GM21825 (cell line): ENCODE results near the gene NOX5.
"Not testable (repeated sequence)": the region's sequence is repeated elsewhere in the genome, so short reads cannot be mapped to it uniquely, and the experiment has no call there.

Experiments
- ATAC-seq: cut with Tn5 transposase; IDR thresholded peaks from one replicate; pipeline ENCODE4 v1.9.1; 2021; ENCODE audit warnings: mild to moderate bottlenecking, moderate library complexity; ENCODE audit not compliant: unreplicated experiment

Gene NOX5, protein sequence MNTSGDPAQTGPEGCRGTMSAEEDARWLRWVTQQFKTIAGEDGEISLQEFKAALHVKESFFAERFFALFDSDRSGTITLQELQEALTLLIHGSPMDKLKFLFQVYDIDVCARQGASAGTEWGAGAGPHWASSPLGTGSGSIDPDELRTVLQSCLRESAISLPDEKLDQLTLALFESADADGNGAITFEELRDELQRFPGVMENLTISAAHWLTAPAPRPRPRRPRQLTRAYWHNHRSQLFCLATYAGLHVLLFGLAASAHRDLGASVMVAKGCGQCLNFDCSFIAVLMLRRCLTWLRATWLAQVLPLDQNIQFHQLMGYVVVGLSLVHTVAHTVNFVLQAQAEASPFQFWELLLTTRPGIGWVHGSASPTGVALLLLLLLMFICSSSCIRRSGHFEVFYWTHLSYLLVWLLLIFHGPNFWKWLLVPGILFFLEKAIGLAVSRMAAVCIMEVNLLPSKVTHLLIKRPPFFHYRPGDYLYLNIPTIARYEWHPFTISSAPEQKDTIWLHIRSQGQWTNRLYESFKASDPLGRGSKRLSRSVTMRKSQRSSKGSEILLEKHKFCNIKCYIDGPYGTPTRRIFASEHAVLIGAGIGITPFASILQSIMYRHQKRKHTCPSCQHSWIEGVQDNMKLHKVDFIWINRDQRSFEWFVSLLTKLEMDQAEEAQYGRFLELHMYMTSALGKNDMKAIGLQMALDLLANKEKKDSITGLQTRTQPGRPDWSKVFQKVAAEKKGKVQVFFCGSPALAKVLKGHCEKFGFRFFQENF

DNA sequence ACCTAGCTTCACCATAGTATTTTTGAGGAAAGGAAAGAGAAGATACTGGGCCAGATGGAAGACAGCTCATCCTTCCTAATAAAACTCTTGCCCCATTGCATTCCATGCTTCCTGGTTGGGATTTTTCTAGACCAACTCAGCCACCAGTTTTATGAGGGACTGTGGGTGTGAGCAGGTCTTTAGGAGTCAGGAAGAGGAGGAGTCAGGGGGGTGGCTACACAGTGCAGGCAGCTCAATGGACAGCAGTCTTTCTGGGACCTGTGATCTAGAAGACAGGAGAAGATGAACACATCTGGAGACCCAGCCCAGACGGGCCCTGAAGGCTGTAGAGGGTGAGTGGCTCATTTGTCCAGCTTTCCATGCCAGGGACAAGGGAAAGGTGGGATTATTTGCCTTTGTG, at the start of gene NOX5:
NOX5 (plus strand) TSS at position 242 of the 400 bp plus-strand sequence; CDS start at position 283, 41 bp downstream.
- no peak for ATAC-seq

DNA sequence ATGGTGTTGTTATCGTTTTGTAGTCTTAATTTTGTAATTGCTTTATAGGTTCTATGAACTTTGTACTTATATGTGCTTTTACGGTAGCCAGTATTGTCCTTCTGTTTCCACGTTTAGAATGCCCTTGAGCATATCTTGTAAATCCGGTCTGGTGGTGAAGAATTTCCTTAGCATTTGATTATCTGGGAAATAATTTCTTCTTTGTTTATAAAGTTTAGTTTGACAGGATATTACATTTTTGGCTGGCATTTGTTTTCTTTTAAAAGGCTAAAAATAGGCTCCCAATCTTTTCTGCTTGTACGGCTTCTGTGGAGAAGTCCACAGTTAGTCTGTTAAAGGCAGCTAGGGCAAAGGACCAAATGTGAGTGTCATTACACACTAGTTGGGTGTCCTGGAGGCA, 47.5 kb upstream of the NOX5 start:
- no peak for ATAC-seq

DNA sequence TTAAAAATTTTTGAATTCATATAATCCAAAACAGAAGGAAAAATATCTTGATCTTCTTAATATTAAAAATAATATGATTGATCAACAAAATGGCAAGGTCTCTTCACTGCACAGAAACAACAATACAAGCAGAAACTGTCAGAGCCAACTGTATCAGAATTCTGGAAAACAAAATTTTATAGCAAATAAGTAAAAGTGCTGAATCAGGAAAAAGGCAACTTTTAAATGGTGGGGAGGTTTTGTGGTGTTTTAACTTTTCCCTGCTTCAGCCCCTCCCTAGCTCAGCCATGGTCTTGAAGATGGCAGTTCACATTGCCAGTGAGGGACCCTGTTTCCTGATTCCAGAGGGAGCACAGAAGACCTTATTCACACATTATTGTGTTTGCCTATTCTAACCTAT, 46.5 kb upstream of the NOX5 start:
- ATAC-seq, result no peak

DNA sequence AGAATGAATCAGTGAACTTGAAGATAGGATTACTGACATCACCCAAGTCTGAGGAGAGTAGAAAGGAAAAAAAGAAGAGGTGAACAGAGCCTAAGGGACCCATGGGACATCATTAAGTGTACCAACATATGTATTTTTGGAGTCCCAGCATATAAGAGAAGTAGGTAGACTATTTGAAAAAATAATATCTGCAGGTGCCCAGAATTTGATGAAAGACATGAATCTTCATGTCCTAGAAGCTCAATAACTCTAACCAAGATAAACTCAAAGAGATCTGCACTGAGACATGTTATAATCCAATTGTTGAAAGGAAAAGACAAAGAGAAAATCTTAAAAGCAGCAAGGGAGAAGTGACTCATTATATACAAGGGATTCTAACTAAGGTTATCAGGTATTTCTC, 45.2 kb upstream of the NOX5 start:
- ATAC-seq, result no peak

DNA sequence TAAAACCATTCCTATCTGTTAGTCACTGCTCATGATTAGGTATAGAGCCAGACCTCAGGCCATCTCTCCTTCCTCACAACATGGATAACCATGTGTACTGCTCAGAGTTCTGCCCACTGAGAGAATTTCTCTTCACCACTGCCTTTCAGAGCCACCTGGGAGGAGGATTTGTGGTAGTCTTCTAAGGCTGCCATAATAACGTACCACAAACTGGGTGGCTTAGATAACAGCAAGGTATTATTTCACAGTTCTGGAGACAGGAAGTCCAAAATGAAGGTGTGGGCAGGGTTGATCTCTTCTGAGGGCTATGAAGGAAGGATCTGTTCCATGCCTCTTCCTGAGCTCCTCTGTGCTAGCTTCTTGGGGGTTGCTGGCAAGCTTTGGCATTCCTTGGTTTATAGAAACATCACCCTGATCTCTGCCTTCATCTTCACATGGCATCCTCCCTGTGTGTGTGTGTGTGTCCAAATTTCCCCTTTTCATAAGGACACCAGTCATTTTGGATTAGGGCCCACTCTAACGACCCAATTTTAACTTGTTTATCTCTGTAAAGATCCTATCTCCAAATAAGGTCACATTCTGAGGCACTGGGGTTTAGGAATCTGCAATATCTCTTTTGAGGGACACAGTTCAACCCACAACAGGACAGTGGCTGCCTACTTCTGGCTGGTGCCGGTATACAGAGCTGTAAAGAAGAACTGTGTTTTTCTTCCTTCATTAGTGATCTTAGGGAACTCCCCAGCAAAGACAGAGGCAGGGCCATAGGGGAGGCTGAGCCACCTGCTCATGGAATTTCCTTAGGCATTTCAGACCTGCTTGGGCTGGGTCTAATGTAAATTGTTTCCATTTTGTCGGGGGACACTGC, 42.1 kb upstream of the NOX5 start:
- no peak for ATAC-seq

DNA sequence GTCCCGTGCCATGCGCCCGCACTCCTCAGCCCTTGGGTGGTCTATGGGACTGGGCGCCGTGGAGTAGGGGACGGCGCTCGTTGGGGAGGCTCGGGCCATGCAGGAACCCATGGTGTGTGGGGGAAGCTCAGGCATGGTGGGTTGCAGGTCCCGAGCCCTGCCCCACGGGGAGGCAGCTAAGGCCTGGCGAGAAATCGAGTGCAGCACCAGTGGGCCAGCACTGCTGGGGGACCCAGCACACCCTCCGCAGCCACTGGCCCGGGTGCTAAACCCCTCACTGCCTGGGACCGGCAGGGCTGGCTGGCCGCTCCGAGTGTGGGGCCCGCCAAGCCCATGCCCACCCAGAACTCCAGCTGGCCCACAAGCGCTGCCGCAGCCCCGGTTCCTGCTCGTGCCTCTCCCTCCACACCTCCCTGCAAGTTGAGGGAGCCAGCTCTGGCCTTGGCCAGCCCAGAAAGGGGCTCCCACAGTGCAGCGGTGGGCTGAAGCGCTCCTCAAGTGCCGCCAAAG, 38.8 kb upstream of the NOX5 start:
- not testable (repeated sequence) for ATAC-seq

DNA sequence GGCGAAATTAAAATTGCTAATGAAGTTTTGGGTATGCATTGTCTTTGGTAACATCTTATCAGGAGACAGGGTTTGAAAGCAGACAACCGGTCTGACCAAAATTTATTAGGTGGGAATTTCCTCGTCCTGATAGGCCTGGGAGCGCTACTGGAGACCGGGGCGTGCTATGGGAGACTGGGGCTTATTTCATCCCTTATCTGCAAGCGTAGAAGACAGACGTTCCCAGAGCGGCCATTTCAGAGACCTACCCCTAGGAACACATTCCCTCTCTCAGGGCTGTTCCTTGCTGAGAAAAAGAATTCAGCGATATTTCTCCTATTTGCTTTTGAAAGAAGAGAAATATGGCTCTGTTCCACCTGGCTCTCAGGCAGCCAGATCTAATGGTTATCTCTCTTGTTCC, 37.1 kb upstream of the NOX5 start:
- ATAC-seq, result not testable (repeated sequence)

DNA sequence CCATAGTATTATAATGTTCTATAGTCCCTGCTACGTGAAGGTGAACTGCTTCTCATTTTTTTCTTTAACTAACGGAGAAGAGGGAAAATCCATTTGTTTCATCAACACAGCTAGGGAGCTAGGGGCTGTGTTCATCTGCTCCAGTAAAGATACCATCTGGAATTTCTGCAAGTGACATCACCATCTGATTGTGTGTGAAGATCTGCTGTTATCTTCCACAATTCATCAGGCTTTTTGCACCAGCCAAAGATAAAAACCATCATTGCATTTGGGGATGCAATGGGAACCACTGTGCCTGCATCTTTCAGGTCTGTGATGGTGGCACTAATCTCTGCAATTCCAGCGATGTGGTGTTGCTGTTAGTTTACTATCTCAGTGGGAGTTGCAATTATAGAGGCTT, 35.5 kb upstream of the NOX5 start:
- no peak for ATAC-seq

DNA sequence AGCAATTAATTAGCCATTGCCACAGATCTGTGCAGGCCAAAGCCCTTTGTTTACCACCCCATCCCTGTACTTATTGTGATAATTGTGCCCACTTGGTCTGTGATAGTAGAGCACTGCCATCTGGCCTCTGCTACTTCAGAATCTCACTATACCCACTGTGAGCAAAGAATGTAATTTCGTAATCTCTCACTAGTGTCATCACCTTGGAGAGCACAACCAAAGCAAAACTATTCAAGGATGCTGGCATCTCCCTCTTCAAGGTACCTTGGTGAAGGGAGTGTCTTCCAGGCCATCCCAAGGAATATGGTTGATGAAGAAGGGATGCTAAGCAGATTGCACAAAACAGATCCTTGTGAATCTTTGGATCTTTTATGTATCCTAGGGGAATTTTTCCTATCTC, 34.7 kb upstream of the NOX5 start:
- ATAC-seq, result no peak

DNA sequence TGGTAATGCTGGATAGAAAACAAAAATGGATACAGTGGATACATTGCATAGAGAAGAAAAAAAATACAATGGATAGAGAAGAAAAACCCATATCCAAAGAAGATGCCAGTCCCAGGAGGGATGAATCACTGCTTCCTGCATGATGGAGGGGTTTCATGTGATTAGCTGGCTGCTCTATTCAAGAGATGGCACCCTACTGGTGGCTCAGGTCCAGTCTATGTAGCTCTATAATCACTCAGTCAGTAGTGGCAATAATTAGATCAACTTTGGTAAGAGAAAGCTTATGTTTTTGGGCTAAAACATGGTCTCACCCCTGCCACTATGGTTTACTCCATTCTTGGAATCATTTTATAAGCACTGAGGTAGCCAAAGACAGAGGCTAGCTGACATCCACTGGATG, 33.7 kb upstream of the NOX5 start:
- no peak for ATAC-seq

DNA sequence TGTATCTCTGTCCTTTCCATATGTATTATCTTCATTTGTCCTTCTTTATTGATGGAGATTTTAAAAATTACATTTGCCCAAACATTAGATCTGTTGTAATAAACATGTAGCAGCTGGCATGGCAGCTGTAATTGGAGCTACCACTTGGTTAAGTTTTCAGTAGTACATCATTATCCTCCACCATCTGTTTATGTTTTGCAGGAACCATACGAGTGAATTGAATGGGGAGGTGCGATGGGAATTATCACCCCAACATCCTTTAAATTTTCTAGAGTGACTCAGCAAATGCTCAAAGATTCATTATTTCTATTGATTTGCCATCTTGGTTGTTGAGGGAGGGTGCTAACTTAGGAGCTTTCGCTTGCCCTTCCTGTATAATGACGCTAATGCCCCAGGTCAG, 32.6 kb upstream of the NOX5 start:
- ATAC-seq, result no peak

DNA sequence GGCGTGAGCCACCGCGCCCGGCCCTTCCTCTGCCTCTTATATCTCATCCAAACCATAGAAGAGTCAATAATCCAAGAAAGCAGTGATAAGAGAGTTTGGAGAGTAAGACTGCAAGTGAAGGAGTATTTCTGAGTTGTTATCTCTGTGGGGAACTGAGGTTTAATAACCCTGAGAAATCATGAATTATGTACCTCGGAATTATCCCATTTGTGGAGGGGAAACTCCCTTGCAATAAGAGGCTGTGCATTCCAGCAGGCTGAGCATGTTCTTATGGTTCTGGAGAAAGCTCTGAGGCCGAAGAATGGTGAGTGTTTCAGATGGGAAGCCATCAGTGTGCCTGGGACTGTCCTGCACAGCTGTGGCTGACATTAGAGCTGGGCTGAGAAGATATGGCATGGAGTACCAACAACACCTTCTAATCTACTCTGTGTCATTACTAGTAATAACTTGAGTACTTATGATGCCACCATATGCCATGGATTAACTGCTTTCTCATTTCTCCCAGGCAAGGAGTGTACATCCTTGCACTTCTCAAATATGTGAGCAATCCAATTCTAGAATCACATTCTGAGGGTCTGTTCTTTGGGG, 31.4 kb upstream of the NOX5 start:
- no peak for ATAC-seq

DNA sequence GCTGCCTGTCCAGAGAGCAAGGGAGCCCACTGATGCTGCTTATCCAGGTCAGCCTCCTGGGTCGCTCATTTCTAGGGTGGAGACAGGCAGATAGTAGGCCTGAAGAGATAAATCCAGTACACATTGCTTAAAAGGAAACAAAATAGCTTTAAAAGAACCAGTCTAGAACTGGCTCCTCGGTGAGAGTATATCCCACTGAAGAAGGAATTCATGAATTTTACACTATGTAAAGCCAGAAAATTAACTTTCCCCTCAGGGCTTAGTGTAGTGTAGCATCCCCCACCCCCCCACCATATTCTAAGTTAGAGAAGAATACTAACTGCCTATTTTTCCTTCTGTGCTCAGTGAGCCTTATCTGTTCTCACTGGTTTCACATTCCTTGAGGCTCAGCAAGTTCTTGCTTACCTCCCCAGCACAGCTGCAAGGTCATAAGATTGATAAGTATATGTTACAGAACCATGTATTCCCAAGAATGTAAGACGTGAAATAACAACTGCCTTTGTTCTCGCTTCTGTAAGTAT, 30.5 kb upstream of the NOX5 start:
- no peak for ATAC-seq

DNA sequence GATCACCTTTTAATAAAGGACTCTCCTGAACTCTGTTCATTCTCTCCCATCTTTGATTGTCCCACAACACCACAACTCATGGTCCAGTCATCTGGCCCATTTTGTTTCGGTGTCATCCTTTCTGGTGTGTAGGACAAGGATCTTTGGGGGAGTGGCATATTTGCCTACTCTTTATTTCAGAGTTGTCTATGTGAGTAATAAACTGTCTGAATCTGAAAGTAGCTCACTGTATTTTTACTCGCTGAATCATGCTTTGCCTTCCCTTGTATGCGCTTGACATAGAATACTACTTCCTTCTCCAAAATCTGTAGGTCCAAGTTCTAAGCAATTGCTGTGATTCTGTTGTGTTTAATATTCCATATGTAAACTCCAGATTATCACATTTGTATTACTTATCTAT, 29.9 kb upstream of the NOX5 start:
- no peak for ATAC-seq

DNA sequence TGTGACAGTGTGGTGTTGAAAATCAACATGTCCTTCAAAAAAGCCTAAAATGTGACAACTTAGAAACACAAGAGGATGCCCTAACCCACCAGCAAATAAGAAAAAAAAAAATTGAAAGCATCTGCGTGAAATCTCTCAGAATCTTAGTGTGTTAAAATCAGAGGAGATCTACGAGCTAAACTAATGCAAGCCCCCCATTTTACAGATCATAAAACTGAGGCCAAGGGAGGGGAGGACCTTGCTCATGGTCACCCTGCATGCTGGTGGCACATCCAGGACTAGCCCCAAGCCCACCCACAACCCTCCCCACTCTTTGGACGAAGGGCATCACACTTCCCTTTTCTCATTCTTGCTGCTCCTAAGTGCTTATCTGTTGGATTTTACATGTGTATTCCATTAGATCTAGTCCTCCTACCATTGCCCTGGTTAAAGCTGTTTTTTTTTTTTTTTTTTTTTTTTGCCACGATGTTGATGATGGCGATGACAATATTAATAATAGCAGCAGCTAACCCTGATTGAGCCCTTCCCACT, 29.1 kb upstream of the NOX5 start:
- ATAC-seq, result no peak

DNA sequence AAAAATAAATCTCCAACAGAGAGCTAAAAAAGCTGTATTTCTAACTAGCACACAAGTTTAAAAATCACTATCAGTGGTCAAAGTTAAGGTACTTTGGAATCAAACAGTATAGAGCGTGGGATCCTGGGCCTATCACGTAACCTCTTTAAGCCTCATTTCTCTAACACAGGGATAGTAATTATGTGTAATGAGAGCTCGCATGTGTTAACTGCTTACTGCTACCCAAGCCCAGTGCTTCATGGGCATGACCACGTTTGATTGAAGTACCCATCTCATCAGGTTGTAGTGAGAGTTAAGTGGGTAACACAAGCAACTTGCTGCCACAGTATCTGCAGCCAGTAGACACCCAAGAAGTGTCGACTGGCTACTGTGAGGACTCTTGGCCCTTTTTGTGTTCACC, 28.2 kb upstream of the NOX5 start:
- ATAC-seq, result no peak

DNA sequence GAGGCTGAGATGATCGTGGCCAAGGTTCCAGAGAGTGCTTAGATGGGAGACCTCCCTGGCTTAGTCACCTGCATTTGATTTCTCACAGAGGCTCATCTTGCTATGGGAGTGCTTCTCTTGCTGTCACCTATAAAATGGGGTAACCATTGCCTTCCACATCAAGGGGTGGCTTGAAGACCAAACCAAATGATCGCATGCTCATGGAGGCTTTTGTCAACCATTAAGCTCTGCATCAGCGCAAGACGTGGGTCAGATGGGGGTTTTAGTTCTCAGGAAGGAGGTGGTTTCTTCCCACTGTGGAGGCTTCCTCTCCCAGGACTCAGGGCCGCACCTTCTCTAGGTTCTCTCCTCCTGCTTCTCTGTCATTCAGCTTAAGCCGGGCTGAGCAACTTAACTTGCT, 27.4 kb upstream of the NOX5 start:
- no peak for ATAC-seq

DNA sequence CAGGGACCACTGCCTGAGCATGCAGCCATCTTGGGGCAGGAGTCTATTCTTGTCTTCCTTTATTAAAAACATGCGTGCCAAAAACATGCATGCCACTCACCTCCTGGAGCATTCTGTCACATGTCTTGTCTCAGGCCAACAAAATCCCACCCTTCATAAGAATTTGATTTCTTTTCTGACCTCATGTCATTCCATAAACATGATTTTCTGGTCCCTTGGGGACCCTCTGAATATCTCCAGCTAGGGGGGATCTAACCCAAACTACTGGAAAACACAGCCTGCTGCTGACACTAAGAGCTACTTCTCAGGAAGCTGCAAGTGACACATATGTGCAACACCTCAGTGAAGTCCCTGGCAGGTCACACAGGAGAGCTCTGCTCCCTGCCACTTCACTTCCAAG, 26.8 kb upstream of the NOX5 start:
- ATAC-seq, result no peak

DNA sequence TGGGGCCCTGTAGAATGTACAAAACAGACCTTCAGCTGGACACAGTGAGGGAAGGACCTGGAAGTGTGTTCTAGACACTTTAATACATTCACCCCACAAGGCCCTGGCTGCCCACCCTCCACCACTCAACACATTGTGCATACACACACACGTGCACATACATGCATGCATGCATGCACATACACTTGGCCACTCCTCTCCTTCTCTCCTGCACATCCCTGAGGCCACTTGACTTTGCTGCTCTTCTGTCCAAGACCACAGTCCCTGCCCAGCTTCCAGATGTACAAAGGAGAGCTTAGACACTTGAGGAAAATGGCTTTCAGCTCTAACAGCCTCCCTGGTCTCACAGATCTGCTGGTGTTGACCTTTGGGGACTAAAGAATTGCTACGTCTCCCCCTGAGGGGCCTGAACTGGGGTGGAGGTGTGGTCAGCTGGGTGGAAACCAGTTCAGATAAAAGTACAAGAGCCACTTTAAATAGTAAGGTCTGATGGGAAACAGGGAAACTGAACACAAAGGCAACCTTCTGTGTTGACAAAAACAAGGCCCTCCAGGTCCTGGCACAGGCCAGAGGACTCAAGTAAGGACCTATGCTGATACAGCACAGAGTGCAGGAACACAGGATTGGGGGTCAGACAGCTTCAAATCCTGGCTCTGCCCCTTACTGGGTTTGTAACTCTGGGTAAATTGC, 24.8 kb upstream of the NOX5 start:
- ATAC-seq, result no peak
